ENCODE measurements around the gene HMCES.

GRCh38 chr3:129304962-129305222, 26.2 kb downstream of the HMCES start:
- TF ChIP-seq POLR2A (IDR thresholded peaks at IDR 0.05) (no peak), CTCF (IDR thresholded peaks at IDR 0.05) (no peak)

All from tibial nerve (tissue), 3 donors.